Cortex of kidney (tissue), 1 donor: ENCODE results near the gene PKMYT1.

Experiments used
- DNase-seq: peaks from one replicate; lab custom pipeline; 2025; lab: John Stamatoyannopoulos, UW

The PKMYT1 gene

DNA sequence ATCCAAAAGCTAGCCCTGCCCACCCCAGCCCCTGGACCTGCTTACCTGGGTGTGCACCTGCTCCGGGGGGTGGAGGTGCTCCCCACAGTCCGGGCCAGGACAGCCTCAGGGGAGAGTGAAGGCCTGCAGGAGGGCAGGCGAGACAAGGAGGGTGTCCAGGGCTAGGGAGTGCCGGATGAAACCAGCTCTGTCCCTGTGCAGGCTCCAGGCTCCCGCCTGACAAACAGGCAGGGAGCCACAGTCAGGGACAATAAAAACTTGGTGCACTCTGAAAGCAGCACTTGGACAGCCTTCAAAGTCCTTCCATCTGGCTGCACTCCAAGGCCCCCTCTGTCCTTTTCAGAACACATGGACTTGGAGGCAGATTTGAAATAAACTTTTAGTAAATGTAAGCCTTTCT, 7.2 kb downstream of the PKMYT1 start:
- no peak for DNase-seq

- no peak for DNase-seq
Measured at GRCh38 chr16:2971985-2972784, 8.1 kb downstream of the PKMYT1 start.

DNA sequence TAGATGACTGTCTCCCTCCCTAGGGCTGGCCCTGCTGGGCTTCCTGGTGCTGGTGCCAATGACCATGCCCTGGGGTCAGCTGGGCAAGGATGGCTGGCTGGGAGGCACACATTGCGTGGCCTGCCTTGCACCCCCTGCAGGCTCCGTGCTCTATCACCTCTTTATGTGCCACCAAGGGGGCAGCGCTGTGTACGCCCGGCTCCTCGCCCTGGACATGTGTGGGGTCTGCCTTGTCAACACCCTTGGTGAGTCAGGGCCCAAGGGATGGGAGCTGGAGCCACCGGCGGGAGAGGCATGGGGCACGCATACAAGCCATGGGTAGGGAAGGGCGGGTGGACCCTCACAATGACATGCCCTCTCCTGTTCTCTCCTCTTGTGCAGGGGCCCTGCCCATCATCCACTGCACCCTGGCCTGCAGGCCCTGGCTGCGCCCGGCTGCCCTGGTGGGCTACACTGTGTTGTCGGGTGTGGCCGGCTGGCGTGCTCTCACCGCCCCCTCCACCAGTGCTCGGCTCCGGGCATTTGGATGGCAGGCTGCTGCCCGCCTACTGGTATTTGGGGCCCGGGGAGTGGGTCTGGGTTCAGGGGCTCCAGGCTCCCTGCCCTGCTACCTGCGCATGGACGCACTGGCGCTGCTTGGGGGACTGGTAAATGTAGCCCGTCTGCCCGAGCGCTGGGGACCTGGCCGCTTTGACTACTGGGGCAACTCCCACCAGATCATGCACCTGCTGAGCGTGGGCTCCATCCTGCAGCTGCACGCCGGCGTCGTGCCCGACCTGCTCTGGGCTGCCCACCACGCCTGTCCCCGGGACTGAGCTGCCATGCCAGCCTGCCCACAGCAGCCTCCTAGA, 8.9 kb downstream of the PKMYT1 start:
- no peak for DNase-seq

- no peak for DNase-seq
Measured at GRCh38 chr16:2970563-2970962, 9.7 kb downstream of the PKMYT1 start.

GRCh38 chr16:2969545-2970521, 10.4 kb downstream of the PKMYT1 start:
- no peak for DNase-seq

DNA sequence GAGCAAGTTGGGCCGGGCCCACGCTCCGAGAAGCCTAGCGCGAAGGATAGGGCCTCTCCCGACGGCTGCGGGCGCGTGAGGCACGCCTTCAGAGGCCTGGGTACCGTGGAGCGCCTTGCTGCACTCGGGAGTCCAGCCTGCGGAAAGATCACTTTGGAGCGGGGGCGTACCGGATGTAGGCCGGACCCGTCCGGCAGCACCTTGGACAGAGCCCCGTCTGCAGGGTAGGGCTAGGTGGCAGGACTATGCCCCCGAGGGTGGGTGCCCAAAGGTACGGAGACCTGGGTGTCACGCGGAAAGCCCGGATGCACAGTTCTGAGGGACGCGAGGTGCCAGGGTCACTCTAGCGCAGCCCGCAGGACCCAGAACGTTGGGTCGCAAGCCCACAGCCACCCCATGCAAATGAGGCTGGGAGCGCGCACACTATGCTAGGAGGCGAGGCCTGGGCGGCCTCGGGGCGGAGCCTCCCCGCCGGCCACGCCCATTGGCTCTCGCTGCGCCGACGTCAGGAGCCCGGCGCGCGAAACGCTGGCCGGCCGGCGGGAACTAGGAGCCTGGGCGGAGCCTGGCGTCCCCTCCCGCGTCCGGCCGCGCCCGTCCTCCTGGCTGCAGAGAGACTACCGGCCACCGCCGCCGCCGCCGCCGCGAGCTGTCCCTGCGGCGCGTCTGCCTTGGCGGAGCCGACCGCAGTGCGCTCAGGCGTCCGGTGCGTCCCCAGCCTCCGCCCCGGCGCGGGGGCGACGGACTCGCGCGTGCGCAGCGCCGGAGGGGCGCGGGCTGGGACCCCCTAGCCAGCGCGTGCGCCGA, 11.3 kb downstream of the PKMYT1 start, which contains the start of gene PAQR4:
Gene PAQR4 (plus strand): TSS at position 611 of the 807 bp plus-strand sequence. CDS start 327 bp downstream, outside the sequence.
- DNase-seq: no peak

DNA sequence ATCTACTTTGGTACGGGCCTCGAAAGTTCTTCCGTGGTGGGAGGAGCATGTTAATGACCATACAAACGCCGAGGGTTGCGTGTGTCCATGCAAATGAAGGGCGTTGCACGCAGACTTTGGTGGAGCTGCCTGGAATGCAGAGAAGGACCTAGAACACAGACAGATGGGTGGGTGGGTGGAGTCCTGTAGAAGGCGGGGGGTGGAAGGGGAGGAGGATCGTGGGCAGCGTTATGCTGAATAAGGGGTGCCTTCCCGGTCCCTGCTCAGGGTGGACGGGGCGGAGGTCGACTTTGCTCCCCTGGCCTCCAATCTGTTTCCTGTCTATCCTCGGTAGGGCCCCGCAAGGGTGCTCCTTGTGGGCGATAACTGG, 11.9 kb downstream of the PKMYT1 start:
- DNase-seq: no peak

DNA sequence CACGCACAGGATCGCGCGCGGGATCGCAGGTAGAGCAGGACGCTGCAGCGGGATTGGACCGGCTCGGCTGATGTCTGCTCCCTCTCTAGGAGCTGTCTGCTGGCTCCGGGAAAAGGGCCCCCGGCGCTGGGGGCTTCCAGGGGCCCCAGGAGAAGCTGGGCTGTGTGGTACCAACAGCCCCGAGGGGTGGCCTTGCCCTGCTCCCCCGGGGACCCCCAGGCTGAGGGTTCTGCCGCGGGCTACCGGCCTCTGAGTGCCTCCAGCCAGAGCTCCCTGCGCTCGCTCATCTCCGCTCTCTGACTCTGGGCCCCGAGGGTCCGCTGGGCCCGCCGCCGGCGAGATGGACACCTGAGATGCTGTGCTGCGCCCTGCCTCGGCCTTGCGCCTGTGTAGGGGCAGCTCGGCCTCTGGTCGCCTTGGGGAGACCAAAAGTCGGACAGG, 12.5 kb downstream of the PKMYT1 start:
- DNase-seq: no peak

DNA sequence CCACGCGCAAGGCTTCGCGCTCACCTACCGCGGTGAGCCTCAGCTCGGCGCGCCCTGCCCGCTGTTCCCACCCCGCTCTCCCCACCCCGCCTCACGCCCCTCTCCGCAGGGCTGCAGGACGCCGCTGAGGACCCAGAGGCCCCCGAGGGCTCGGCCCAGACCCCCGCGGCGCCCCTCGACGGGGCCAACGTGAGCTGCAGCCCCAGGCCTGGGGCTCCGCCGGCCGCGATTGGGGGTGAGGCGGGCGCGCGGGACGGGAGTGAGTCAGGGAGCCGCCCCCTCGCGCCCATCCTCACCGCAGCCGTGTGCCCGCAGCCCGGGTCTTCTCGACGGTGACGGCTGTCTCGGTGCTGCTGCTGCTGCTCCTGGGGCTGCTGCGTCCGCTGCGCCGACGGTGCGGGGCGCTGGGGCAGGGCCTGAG, 13.0 kb downstream of the PKMYT1 start:
- no peak for DNase-seq

DNA sequence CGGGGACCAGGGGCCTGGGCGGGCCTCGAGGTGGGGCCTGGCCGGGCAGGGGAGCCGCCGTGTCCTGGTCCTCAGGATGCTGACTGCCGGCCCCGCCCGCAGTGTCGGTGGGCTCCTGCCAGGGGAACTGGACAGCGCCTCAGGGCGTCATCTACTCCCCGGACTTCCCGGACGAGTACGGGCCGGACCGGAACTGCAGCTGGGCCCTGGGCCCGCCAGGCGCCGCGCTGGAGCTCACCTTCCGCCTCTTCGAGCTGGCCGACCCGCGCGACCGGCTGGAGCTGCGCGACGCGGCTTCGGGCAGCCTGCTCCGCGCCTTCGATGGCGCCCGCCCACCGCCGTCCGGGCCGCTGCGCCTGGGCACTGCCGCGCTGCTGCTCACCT, 13.4 kb downstream of the PKMYT1 start:
- DNase-seq: no peak

- DNase-seq: no peak
Measured at GRCh38 chr16:2966043-2966807, 14.0 kb downstream of the PKMYT1 start.

DNA sequence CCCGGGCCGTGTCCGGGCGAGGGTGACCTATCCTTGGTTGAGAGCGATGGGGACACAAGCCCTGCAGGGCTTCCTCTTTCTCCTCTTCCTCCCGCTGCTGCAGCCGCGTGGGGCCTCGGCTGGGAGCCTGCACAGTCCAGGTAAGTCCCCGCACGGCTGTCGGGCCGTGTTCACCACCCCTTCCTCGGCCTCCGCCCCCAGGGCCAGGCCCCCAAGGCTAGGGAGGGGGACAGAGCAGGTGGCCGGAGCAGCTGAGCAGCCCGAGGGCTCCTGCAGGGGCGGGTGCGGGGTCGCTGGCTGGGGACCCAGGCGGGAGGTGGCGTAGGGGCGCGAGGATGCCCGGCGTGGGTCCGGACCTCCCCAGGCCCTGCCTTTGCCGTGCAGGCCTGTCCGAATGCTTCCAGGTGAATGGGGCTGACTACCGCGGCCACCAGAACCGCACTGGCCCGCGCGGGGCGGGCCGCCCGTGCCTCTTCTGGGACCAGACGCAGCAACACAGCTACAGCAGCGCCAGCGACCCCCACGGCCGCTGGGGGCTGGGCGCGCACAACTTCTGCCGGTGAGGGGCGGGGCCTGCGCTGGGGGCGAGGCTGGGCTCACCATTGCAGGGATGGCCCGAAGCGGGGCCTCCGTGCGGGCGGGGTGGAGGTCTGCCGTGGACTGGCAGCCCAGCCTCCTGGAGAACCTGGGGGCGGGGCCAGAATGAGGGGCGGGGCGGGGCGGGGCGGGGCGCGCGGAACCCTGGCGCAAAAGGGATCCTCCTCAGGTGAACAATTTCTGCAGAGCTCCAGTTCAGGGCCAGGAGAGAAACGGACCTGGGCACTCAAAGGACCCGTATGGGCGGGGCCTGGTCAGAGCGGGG, 15.5 kb downstream of the PKMYT1 start:
- DNase-seq: no peak

- no peak for DNase-seq
Measured at GRCh38 chr16:2963723-2964474, 16.3 kb downstream of the PKMYT1 start, which contains the start of gene KREMEN2. KREMEN2 (plus strand) TSS chr16:2964275; CDS start chr16:2964521, 246 bp downstream.

DNA sequence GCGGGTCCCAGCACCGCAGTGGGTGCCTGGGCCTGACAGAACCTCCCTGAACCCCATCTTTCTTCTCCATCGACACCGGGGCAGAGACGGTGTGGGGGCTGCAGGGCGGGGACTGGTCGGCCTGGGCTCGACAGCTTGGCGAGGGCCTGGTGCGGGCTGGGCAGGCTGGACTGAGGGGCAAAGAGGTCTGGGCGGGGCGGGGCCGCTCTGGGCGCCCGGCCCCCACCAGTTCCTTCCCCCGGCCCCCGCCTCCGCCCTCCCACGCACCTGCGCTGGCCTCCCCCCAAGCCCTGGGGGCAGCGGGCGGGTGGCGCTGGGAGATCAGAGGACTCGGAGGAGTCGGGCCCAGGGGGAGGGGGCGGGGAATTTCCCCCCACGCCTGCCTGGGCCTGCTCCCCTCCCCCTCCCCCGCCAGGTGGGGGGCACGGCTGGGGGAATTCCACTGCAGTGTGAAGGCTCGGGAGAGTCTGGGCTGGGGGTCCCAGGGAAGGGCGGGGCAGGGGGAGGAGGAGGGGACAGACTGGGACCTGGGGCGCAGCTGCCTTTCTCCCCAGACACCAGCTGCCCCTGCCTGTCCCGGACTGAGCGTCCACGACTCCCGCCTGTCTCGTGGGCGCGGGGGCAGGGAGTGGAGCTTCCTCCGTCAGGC, 17.0 kb downstream of the PKMYT1 start:
- DNase-seq: no peak

GRCh38 chr16:2962334-2963073, 17.7 kb downstream of the PKMYT1 start:
- DNase-seq: no peak

GRCh38 chr16:2960183-2961010, 19.8 kb downstream of the PKMYT1 start:
- DNase-seq: no peak
